AG04449 (cell line): ENCODE data around the gene SGMS1.

Source experiments
- CTCF ChIA-PET: fragments of 350-600 bp; formaldehyde crosslinking; extraction: SDS; loops from one replicate; lab custom pipeline; 2021; ENCODE audit warnings: antibody characterized with exemption; lab: Yijun Ruan, JAX
- POLR2A ChIA-PET: fragments of 400-600, 350-600 bp; formaldehyde crosslinking; extraction: SDS; loops from one replicate; lab custom pipeline; 2020; ENCODE audit warnings: antibody characterized with exemption, inconsistent platforms; lab: Yijun Ruan, JAX
- DNase-seq: peaks from one replicate; pipeline ENCODE4 v3.0.0-alpha.2; 2010; ENCODE audit warnings: low read depth, low spot score
- H3K4me3 ChIP-seq: 2 replicates; pipeline ENCODE4 v1.5.1; 2011; ENCODE audit warnings: low read depth, mild to moderate bottlenecking, control low read depth, low read length
- CTCF ChIP-seq: IDR thresholded peaks from one replicate; pipeline ENCODE4 v1.5.1; 2011; ENCODE audit warnings: mild to moderate bottlenecking, moderate library complexity, low read length, control low read depth, inconsistent platforms; ENCODE audit not compliant: insufficient read depth; ENCODE audit errors: missing control alignments

The SGMS1 gene

GRCh38 chr10:50419756-50420155, 204.0 kb downstream of the SGMS1 start:
- ChIA-PET CTCF (interaction anchor here (0.9 to 2.3 kb wide), 9 partner anchors 9 to 234 kb away, joined by 3 to 10 read pairs (median 4); no protein-coding TSS in a partner anchor), POLR2A (interaction anchor here (0.9 kb wide), 1 partner anchor 9 kb away, joined by 4 read pairs; no protein-coding TSS in a partner anchor)
- TF ChIP-seq CTCF: no peak

GRCh38 chr10:50419091-50419490, 204.7 kb downstream of the SGMS1 start:
- ChIA-PET POLR2A (no interaction called here), CTCF (interaction anchor here (1.6 kb wide), 1 partner anchor 8 kb away, joined by 9 read pairs; no protein-coding TSS in a partner anchor)
- TF ChIP-seq CTCF: no peak
- no peak overlapping the region for H3K4me3 ChIP-seq
- DNase-seq: no peak

More at GRCh38 chr10:50419756-50420155, 204.0 kb downstream of the SGMS1 start:
- no peak for DNase-seq
- H3K4me3 ChIP-seq: no peak overlapping the region

GRCh38 chr10:50417886-50418830, 205.6 kb downstream of the SGMS1 start:
- ChIA-PET CTCF (interaction anchor here (1.2 to 3.1 kb wide), 7 partner anchors 12 to 236 kb away, joined by 3 to 20 read pairs (median 7); no protein-coding TSS in a partner anchor), POLR2A (interaction anchor here (0.6 to 1.2 kb wide), 3 partner anchors 10 to 206 kb away, joined by 3 to 8 read pairs (median 3); partner anchors contain the start of gene SGMS1)
- TF ChIP-seq CTCF: peak; percentile 0
- H3K4me3 ChIP-seq: peak overlapping the region; percentile 70
- no peak for DNase-seq

- DNase-seq: no peak
- POLR2A ChIA-PET: interaction anchor here (1.1 to 1.2 kb wide), 2 partner anchors 188 to 207 kb away, joined by 3 to 8 read pairs; partner anchors contain the start of gene SGMS1
- CTCF ChIA-PET: interaction anchor here (1.2 to 3.1 kb wide), 8 partner anchors 12 to 236 kb away, joined by 3 to 20 read pairs (median 6); no protein-coding TSS in a partner anchor
- TF ChIP-seq CTCF: no peak
- H3K4me3 ChIP-seq: peak overlapping the region; percentile 70
These were observed 206.3 kb downstream of the SGMS1 start for GRCh38 chr10:50417486-50417885.

GRCh38 chr10:50416881-50417280, 206.9 kb downstream of the SGMS1 start:
- DNase-seq: no peak
- ChIA-PET POLR2A (no interaction called here), CTCF (interaction anchor here (1.3 to 3.1 kb wide), 8 partner anchors 11 to 237 kb away, joined by 3 to 20 read pairs (median 6); no protein-coding TSS in a partner anchor)
- no peak for TF ChIP-seq CTCF
- H3K4me3 ChIP-seq: peak overlapping the region; percentile 33
